Mesenteric fat pad (tissue), 1 donor: ENCODE data around the gene ABRACL. TPM values are rescaled to one million over a fixed set of nuclear protein-coding genes. Genes with fewer than 3 reads are reported as not detected.

Source experiments
- DNase-seq: peaks from one replicate; pipeline ENCODE4 v3.0.0-alpha.2; 2020; ENCODE audit warnings: low spot score
- total RNA-seq: library from RNA; stranded (reverse); fragmentation: NEBNext Ultra II Directional; extraction: Animal tissue kit (Norgen Biotek cat#: 25700); gene quantifications from one replicate; pipeline ENCODE4 v1.2.1, GENCODE V29; 2021
- donor health status: DM: yes; HTN: yes; CAD: no.

Gene ABRACL
- total RNA-seq, 1 donor from 2014 or later: 23.8 TPM

DNA sequence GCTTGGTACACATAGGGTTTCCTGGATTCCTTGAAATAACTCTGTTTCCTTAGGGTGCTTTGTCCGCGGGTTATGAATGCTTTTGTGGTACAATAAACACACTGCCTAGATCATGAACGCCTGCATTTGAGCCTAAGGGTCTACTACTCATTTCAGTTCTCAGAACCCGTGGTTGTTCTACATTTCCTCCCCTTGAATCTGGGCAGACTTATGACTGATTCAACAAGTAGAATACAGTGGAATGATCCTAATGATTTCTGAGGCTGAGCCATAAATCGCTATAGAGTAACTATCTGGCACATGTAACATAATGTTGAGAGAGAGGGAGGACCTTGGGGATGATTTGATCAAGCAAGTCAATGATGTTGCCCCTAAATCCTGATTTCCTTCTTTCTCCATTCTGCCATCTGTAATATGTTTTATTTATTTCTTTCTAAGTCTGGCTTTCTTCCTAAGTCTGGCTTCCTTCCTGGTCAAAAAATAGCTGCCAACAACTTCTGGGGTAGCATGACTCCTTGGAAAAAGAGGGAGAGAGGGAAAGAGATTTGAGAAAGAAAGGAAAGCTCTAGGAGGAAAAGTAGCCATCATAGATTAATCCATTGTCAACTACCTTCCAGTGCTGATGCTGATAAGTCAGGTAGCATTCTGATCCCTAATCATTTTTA, 23.0 kb downstream of the ABRACL start:
- no peak for DNase-seq

DNA sequence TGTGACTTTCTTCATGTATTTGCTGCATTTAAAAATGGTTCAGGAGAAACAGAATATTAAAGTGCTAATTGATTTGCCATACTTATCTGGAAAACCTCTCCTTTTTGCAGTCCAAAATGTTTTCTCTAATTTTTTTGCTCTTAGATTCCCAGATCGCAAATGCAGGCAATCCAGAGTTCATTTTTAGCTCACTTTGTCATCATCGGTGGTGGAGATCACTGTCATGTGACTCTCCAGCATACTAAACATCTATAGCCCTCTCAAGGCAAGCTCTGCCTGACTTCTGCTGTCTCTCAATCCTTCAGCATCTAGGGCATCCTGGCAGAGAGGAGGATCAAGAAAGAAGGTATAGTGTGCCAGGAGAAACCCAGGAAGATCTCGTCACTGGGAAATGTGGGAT, 24.8 kb downstream of the ABRACL start:
- no peak for DNase-seq

DNA sequence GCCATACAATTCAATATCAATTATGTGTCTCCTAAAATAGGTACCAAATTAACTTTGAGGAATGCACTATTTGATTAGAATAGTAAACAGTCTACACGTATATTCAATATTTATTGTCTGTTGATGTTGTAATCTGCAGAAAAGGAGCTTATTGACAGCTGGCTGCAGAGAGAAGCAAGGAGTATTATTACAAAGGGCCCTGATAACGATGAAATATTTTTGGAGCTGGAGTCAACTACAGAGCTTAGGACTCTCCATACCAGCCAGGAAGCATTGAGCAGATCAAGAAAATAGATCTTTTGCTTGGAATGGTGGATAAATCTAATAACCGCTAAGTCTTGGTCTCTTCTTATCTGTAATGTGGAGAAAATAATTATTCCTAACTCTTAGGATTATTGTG, 25.5 kb downstream of the ABRACL start:
- no peak for DNase-seq

DNA sequence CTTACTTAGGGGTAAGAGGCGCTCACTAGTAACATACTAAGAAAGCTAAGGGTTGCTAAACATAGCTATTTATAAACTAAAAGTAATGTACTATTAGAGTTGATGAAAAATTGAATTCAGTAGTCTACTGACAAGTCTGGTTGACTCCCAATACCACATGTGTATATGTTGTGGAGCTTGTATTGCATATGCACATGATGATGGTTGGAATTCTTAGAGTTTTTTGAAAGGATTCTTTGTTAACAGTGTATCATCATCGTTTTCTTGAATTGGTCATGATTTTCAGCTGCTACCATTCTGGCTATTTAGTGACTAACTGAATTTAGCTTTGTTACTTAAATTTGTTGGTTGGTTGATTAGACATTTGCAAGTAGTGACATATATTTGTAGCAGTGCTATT, 27.2 kb downstream of the ABRACL start:
- DNase-seq: no peak

DNA sequence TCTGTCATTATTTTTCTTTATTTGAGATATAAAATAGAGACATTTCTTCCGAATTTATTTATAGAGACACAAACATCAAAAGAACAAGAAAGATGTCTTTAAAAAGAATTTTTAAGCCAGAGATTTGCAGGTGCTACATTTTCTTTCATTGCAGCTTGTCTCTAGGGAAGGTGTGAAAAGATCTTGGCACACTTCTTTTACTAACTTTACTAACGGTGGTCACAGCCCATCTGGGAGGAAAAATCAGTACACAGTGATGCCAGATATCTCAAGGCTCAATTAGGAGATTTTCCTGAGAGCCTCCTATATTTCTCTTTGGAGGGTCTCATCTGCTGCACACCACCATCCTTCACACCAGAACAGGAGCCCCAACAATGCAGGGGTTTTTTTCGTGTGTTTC, 29.5 kb downstream of the ABRACL start:
- no peak for DNase-seq

DNA sequence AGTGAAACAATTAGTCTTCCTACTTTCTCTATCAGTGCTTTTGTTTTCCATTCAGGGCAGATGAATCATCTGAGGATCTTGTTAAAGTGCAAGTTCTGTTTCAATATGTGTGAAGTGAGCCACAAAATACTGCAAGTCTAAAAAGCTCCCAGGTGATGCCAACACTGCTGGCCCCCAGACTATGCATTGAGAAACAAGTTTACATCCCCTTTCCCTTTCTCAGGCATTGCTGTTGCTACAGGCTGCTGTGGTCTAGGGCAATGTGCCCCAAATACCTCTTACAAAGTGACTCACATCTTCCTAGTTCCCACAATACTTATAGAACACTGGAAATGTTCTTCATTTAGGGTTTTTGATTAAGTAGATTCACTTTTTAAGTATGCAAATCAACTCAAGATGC, 31.8 kb downstream of the ABRACL start:
- DNase-seq: no peak

DNA sequence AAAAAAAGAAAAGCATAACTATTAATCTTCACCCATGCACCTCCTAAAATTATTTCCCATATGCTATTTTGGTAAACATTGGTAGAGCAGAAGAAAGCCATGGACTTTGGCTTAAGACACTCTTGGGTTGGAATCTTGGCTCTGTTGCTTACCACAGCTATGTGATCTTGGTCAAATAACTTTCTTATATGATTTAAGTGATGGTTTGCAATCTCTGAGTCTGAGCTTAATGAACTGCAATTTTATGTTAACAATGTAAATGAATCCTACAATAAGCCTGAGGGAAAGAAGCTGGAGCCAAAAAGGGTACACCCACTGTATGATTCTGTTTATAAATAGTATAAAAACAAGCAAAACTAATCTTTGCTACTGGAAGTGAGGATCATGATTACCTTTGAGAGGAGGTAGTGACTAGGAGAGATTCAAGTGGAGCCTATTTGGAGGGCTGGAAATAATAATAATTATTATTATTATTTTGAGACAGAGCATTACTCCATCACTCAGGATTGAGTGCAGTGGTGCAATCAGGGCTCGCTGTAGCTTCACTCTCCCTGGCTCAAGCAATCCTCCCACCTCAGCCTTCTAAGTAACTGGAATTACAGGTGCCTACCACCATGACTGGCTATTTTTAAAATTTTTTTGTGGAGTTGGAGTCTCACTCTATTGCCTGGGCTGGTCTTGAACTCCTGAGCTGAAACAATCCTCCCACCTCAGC, 34.5 kb downstream of the ABRACL start:
- DNase-seq: no peak

DNA sequence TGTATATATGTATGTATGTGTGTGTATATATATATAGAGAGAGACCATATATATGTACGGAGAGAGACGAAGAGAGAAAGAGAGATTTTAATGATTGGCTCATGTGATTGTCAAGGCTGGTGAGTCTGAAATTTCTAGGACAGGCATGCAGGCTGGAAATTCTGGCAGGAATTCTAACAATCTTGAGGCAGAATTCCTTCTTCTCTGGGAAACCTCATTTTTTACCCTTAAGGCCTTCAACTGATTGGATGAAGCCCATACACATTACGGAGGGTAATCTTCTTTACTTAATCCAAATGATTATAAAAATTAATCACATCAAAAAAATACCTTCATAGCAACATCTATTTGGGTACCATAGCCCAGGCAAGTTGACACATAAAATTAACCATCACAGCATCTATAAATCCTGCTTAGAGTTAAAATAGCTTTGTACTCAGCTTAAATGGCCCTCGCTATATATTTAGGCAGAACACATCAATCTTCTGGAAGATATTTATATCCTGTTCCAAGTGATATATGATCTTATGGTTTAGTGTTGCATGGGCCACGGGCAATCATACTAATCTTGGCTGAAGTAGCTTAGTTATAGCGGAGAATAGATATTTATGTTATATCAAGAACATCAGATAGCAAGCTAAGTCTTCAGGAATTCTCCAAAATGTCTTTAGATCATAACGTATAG, 36.6 kb downstream of the ABRACL start:
- DNase-seq: no peak

DNA sequence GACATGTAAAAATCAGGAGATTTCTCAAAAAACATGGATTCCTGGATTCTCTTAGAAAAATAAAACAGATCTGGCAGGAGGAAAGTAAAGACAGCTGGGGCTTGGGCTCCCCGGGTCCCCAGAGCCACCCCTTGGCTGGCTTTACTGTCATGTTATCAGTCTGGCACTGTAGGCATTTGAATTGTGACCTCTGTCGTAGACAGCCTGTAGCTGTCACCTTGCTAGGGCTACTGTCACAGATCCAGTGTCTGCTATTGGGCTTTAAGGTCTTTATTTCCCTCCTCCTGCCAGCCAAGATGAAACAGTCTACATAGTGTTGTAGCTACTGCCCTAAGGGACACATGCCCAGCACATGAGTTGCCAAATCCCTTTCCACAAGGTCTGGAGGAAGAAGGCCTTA, 37.5 kb downstream of the ABRACL start:
- no peak for DNase-seq

DNA sequence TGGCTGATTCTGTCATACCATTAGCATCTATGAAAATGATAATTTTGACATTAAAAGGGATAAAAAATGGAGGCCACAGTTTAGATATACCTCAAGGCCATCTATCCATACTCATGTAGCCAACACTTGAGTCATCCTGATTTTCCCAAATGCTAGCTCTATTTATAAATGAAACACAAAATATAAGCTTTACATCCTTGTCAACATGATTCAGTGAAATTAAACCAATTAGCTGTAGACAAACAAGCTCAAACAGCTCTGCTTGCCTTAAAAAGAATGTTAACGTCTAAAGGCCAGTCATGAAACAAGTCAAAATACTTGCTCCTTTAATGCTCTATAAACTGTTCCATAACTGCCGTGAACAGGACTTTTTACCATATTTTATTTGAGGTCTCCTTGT, 40.3 kb downstream of the ABRACL start:
- DNase-seq: no peak

DNA sequence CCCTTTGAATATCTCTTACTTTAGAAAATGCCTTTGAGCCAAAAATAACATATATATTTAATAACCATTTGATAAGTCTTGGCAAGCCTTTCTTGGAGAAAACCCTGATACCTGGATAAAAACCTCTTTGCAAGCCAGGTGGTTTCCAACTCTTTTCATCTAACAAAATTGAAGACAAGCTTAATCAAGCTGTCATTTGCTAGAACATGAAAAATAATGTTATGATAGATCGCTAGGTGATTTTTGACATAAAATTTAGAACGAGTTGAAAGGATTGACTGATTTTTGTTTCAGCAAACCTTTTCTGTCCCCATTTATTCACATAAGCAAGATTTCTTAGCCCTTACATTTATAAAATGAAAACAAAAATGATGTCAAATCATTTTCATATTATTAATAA, 44.6 kb downstream of the ABRACL start:
- DNase-seq: no peak

DNA sequence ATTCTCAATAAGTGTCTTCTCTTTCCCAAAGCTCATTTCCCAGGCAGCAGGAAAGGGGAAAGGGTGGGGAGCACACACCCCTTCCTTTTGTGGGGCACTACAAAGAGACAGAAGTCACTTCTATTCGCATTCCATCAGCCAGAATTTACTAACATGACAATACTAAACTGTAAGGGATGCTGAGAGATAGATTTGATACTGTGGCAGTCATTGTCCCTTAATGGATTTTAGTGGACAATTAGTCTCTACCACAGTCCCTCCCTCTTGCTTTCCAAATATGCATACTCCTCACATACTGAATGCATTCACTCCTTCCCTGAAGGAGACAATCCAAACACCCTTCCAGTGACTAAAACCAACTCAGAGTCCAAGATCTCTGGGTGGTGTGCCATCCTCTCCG, 50.5 kb downstream of the ABRACL start:
- no peak for DNase-seq

DNA sequence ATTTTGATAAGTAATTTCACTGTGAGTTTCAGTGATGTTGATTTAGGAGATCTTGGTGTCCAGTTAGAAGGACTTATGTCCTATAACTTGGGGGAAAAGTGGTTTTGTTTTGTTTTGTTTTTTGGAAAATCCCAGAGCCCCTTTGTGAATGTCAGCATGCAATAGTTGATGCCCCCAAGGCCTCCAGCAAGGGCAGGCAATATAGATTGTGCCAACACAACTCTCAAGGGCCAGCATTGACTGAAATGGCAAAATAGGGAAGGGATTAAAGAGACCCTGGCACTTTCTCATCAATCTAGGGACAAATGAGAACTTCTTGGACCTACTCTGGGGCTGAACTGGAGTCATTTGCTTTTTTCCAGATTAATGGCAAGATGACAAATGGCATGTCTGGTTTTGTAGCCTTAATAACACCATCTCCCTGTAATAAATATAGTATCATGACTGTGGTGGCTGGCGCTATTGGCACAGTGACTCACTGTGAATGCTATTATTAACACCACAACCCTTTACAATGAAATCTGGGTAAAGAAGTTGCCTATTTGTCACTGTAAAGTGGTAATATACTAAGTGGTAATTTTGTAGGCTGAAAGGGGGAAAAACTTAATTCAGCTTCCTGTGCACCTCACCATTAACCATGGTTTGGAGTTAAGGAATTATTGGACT, 51.8 kb downstream of the ABRACL start:
- no peak for DNase-seq

DNA sequence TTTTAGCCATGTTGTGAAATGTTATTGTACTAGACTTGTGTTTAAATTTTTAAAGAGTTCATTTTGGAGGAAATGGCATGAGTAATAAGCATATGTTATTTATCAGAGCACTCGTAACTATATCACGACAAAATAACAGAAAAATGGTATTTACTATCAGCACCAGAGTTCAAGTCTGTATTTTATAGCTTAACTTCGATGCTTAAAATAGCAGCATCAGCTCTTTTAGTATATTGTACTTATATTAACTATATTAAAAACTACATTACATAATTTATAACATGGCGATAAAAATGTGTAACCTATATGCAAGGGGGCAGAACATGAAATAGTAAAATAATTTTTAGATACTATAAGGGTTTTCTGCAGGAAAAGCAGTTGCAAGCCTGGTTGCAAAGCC, 52.9 kb downstream of the ABRACL start:
- no peak for DNase-seq

DNA sequence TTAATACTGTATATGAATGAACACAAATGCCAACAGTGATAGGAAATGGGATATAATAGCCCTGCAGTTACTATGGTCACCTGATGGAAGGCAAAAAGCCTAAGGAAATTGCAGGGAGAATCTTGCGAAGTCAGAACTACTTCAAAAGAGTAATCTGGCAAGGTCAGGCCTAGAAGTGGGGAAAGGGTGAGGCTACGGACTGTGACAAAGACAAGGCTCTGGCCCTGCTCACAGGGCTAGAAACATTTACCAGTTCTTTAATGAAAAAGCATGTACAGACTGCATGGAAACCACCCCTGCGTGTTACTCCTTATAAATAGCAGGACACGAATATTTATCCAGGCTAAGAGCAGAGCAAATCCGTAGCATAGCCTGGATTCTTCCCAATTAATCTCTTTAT, 53.8 kb downstream of the ABRACL start:
- no peak for DNase-seq

DNA sequence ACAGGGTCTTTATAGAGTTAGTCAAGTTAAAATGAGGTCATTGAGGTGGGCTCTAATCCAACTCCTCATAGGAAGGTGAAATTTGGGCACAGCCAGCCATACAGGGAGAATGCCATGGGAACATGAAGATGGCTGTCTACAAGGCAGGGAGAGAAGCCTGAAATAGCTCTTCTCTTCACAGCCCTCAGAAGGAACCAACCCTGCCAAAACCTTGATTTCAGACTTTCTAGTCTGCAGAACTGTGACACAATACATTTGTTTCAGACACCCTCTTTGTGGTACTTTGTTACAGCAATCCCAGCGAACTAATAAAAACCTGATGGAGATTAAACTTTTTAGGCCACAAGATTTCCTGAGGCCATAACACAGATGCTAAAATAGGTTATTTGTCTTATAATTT, 63.3 kb downstream of the ABRACL start:
- DNase-seq: no peak

Other genes starting within 250 kb of the ABRACL start
- gene ECT2L, start 232.7 kb upstream of the ABRACL start, total RNA-seq: not detected
- 34.5 TPM for gene REPS1, start 40.5 kb upstream of the ABRACL start, total RNA-seq
- 33.6 TPM for gene HECA, start 106.3 kb downstream of the ABRACL start, total RNA-seq